Vagina (tissue), 2 donors: ENCODE data around the gene CACNB2. TPM values are rescaled to one million over a fixed set of nuclear protein-coding genes. Genes with fewer than 3 reads are reported as not detected.

Experiments
- DNase-seq, 2 donors: peaks; one replicate each; pipeline ENCODE4 v3.0.0-alpha.2; 2017; ENCODE audit errors: extremely low spot score in 2 of 2
- H3K27ac ChIP-seq: fragments of 200-600 bp; sonication (generic); one replicate; pipeline ENCODE4 v1.5.1; 2019
- H3K27me3 ChIP-seq: fragments of 200-600 bp; sonication (generic); one replicate; pipeline ENCODE4 v1.5.1; 2019
- H3K36me3 ChIP-seq, 2 donors: fragments of 200-600 bp; sonication (generic); one replicate each; pipeline ENCODE4 v1.5.1; 2017 to 2019
- H3K4me1 ChIP-seq: fragments of 200-600 bp; sonication (generic); one replicate; pipeline ENCODE4 v1.5.1; 2019
- H3K4me3 ChIP-seq, 2 donors: fragments of 200-600 bp; sonication (generic); 1 replicate in 1 of 2; 2 replicates in 1 of 2; pipeline ENCODE4 v1.5.1; 2016 to 2019
- H3K9me3 ChIP-seq: fragments of 200-600 bp; sonication (generic); one replicate; pipeline ENCODE4 v1.5.1; 2019
- POLR2A ChIP-seq, 2 donors: fragments of 450-650 bp; IDR thresholded peaks; one replicate each; pipeline ENCODE4 v1.6.1; 2017; ENCODE audit warnings: antibody characterized with exemption in 2 of 2, mild to moderate bottlenecking in 2 of 2, moderate library complexity in 2 of 2
- POLR2AphosphoS5 ChIP-seq, 2 donors: sonication (generic); formaldehyde crosslinking; IDR thresholded peaks; one replicate each; pipeline ENCODE4 v1.9.0; 2017; ENCODE audit warnings: antibody characterized with exemption in 2 of 2, mild to moderate bottlenecking in 2 of 2, low read depth in 1 of 2; ENCODE audit not compliant: insufficient read depth in 1 of 2
- intact Hi-C: fragments of 100-400 bp; cut with DNase I; formaldehyde crosslinking; loops from one replicate; pipeline ENCODE4 v1.15.1; 2023
- total RNA-seq: library from RNA; depleted of rRNA; stranded (reverse); fragments of >200 nt; gene quantifications from one replicate; pipeline ENCODE4 v1.2.3, GENCODE V29; 2016
- TF ChIP-seq, protein P1 (sequence below), 3 experiments: fragments of 450-650 bp in 2 of 3; fragments of 200-600 bp in 1 of 3; sonication (generic) in 1 of 3; IDR thresholded peaks; one replicate each; pipeline ENCODE4 v1.5.1; 2017 to 2019; ENCODE audit warnings: antibody characterized with exemption in 3 of 3, mild to moderate bottlenecking in 2 of 3, moderate library complexity in 2 of 3

The CACNB2 gene
- total RNA-seq, 1 donor from 2014 or later = 12.8 TPM

DNA sequence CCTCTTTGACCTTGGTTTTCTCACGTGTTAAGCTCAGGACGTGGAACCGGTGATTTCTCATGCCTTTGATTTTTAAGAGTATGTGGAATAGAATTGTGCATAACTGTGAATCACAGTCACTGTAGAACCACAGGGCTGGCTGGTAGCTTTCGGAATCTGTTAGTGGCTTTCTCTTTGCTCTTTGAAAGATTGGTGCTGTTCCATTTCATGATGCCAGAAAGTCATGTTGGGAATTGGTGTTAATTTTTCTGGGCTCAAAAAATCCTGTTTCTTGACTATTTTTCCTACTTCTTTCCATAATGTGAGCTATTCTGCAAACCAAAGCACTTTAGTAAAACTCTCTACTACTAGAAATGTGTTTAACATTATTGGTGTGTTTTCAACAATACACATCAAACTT lies 73.0 kb downstream of the CACNB2 start:
- H3K9me3 ChIP-seq = no peaks in the 10 kb centered on the region
- no peaks in the 10 kb centered on the region for H3K27me3 ChIP-seq
- no peaks in the 10 kb centered on the region for H3K36me3 ChIP-seq
- no peak overlapping the region for H3K4me3 ChIP-seq
- H3K27ac ChIP-seq = no peak overlapping the region
- intact Hi-C loops = loop anchor here (10.0 kb wide), 1 partner anchor 358 kb away; no protein-coding TSS in a partner anchor
- TF ChIP-seq POLR2A (IDR thresholded peaks at IDR 0.05) (no peak), POLR2AphosphoS5 (IDR thresholded peaks at IDR 0.05; ENCODE audit: insufficient read depth in 1 of 2, low read depth in 1 of 2) (no peak)
- TF ChIP-seq, protein P1, sequence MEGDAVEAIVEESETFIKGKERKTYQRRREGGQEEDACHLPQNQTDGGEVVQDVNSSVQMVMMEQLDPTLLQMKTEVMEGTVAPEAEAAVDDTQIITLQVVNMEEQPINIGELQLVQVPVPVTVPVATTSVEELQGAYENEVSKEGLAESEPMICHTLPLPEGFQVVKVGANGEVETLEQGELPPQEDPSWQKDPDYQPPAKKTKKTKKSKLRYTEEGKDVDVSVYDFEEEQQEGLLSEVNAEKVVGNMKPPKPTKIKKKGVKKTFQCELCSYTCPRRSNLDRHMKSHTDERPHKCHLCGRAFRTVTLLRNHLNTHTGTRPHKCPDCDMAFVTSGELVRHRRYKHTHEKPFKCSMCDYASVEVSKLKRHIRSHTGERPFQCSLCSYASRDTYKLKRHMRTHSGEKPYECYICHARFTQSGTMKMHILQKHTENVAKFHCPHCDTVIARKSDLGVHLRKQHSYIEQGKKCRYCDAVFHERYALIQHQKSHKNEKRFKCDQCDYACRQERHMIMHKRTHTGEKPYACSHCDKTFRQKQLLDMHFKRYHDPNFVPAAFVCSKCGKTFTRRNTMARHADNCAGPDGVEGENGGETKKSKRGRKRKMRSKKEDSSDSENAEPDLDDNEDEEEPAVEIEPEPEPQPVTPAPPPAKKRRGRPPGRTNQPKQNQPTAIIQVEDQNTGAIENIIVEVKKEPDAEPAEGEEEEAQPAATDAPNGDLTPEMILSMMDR (IDR thresholded peaks at IDR 0.05) = no peak
- H3K4me1 ChIP-seq = no peaks in the 10 kb centered on the region
- no peak for DNase-seq

DNA sequence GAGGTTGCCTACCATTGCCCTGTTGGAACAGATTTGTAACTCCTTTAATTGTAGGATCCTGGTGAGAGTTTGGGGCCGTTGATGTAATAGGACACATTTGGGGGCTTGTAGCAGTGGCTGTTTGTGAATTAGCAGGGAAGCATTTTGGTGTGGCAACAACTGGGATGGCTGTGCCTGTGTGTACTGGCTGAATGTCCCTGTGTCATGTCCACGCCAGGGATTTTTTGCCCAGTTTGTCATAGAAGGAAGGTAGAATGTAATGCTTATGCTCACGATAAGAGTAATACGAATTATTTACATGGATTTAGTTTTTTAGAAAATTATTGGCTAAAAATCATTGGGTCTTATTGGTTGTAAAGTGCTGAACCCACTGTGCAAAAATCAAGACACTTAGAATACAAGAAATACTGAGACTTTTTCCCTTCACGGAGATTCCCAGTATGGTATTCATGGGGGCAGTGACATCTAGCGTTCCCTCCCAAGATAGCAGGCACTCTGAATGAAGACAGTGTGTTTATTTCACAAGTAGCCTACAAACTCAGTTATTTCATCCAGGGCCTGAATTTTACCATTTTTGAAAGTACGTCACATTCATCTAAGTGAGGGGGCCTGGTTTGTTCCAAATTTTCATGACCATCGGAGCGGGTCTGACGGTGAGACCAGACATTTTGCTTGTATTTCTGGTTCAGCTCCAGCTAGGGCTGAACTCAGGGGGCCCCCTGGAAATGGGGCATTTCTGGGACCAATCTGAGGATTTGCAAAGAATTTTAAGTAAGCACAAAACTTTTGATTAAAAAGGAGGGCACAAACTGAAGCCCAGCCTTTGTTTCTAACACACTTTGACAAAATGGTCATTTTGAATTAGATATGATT lies 74.7 kb downstream of the CACNB2 start:
- Histone ChIP-seq H3K9me3 (no peaks in the 10 kb centered on the region), H3K4me1 (no peaks in the 10 kb centered on the region), H3K4me3 (no peak overlapping the region), H3K36me3 (no peaks in the 10 kb centered on the region), H3K27me3 (no peaks in the 10 kb centered on the region), H3K27ac (no peak overlapping the region)
- intact Hi-C loops = loop anchor here (10.0 kb wide), 1 partner anchor 360 kb away; no protein-coding TSS in a partner anchor
- no peak for TF ChIP-seq POLR2AphosphoS5 (IDR thresholded peaks at IDR 0.05; ENCODE audit: insufficient read depth in 1 of 2, low read depth in 1 of 2)
- TF ChIP-seq, protein P1 (IDR thresholded peaks at IDR 0.05) = peak; percentile 19 to 61 (median 61)
- DNase-seq = no peak

DNA sequence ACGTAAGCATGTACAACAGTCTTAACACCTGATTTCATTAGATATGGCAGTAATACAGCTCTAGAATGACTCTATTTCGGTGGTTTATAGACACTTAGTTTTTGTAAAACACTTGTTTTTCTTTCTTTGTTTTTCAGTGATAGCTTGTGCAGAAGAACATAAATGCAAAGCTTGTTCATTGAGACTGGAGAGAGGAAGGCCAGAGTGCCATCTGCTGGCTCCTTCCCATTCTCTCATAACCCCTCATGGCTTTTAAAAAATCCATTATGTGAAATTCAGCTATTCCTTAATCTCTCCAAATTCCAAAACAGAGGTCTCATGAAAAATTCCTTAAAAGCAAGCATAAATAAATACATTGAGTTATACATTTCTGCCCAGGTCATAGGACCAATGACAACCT lies 76.3 kb downstream of the CACNB2 start:
- intact Hi-C loops = loop anchor here (10.0 kb wide), 1 partner anchor 362 kb away; no protein-coding TSS in a partner anchor
- Histone ChIP-seq H3K4me3 (no peak overlapping the region), H3K27me3 (no peaks in the 10 kb centered on the region), H3K4me1 (no peaks in the 10 kb centered on the region), H3K27ac (no peak overlapping the region), H3K9me3 (no peaks in the 10 kb centered on the region), H3K36me3 (no peaks in the 10 kb centered on the region)
- no peak for DNase-seq
- TF ChIP-seq, protein P1 (IDR thresholded peaks at IDR 0.05) = no peak
- no peak for TF ChIP-seq POLR2AphosphoS5 (IDR thresholded peaks at IDR 0.05; ENCODE audit: insufficient read depth in 1 of 2, low read depth in 1 of 2)
- TF ChIP-seq POLR2A (IDR thresholded peaks at IDR 0.05) = no peak

DNA sequence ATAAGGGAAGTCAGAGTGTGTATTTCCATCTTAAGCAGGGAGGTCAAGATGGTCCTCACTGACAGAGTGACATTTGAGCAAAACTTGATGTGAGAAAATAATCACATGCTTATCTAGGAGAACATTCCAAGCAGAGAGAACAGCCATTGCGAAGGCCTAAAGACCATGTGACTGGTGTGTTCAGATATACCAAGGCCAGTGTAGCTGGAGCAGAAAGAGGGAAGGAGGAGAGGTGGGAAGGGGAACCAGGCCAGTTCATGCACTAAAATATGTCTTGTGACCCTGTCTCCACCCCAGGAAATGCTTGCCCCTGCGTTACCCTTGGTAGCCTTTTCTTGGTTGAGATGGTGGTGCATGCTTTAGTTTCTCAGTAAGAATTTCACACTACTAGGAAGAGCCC lies 77.4 kb downstream of the CACNB2 start:
- H3K9me3 ChIP-seq = no peaks in the 10 kb centered on the region
- no peak overlapping the region for H3K4me3 ChIP-seq
- H3K36me3 ChIP-seq = no peaks in the 10 kb centered on the region
- H3K4me1 ChIP-seq = no peaks in the 10 kb centered on the region
- H3K27ac ChIP-seq = no peak overlapping the region
- intact Hi-C loops = loop anchor here (10.0 kb wide), 1 partner anchor 363 kb away; no protein-coding TSS in a partner anchor
- no peak for DNase-seq
- TF ChIP-seq, protein P1 (IDR thresholded peaks at IDR 0.05) = no peak
- TF ChIP-seq POLR2AphosphoS5 (IDR thresholded peaks at IDR 0.05; ENCODE audit: insufficient read depth in 1 of 2, low read depth in 1 of 2) (no peak), POLR2A (IDR thresholded peaks at IDR 0.05) (no peak)
- no peaks in the 10 kb centered on the region for H3K27me3 ChIP-seq

DNA sequence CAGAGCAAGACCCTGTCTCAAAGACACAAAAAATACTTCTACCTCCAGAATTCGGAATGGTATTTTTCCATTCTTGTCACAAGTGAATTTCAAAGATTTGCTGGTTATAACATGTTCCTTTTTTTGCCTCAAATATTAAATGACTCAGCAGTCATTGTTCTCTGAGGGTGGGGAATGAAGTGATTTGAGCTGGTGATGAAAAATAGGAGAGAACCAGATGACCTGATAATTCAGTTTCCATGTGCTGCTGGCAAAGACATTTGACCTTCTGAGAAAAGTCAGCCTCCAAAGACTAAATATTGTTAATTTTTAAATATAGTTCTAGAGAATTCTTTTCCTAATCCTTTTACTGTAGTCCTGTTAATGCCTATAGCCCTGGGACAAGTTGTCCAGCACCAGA lies 78.9 kb downstream of the CACNB2 start:
- DNase-seq = no peak
- Histone ChIP-seq H3K27me3 (no peaks in the 10 kb centered on the region), H3K36me3 (no peaks in the 10 kb centered on the region), H3K4me1 (no peaks in the 10 kb centered on the region), H3K9me3 (no peaks in the 10 kb centered on the region), H3K27ac (no peak overlapping the region), H3K4me3 (no peak overlapping the region)
- TF ChIP-seq, protein P1 (IDR thresholded peaks at IDR 0.05) = no peak
- TF ChIP-seq POLR2AphosphoS5 (IDR thresholded peaks at IDR 0.05; ENCODE audit: insufficient read depth in 1 of 2, low read depth in 1 of 2) = no peak
- no peak for TF ChIP-seq POLR2A (IDR thresholded peaks at IDR 0.05)
- intact Hi-C loops = loop anchor here (10.0 kb wide), 1 partner anchor 364 kb away; no protein-coding TSS in a partner anchor
